Measurements from ENCODE around the gene RALB.
"Not testable (repeated sequence)": the region's sequence is repeated elsewhere in the genome, so short reads cannot be mapped to it uniquely, and the experiment has no call there.

The RALB gene

DNA sequence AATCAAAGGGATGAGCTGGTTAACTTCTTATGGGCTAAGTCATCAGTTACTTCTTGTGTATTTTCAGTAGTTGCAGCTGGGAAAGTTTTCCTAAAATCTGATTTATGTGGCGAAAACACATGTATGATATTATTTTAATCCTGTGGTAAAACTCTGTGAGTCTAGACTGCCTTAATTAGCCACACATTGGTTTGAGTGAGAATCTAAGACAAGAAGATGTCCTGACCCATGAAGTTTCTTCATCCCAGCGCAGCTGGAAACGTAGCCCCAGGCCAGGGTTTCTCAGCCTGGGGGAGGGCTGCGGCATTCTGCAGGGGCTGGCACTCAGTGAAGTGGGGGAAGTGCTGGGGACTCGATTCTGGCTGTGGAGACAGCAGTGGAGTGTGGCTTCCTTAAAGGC lies 48.6 kb downstream of the RALB start:
- DNase-seq (ENCODE audit: low read depth in 1 of 2, low spot score in 1 of 2), result no peak
- in situ Hi-C loops (cut with HindIII; ENCODE audit: low pct_unique_long_range_greater_than_20kb, low sequenced_read_pairs), result no loop called here
- no peak for TF ChIP-seq JUND (IDR thresholded peaks at IDR 0.05; ENCODE audit: low read depth)

DNA sequence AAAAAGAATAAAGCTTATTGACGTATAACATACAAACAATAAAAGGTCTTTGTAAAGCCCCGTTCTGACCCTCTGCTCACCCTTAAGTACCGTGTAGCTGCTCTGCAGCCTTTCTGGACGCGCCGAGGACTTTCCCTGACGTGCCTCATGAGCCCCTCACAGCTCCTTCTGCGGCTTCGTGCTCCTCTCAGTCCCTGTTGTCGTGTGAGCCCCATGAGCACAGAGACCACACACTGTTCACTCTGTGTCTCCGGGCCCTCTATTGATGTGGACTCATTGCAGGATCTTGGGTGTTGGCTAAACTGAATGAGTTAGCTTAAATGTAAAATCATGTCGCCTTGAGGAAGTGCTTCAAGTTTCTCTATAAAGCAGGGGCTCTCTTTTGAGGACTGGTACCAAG lies 49.6 kb downstream of the RALB start:
- no peak for TF ChIP-seq JUND (IDR thresholded peaks at IDR 0.05; ENCODE audit: low read depth)
- in situ Hi-C loops (cut with HindIII; ENCODE audit: low pct_unique_long_range_greater_than_20kb, low sequenced_read_pairs), result no loop called here
- no peak for DNase-seq (ENCODE audit: low read depth in 1 of 2, low spot score in 1 of 2)

GRCh38 chr2:120303177-120303576 lies 50.5 kb downstream of the RALB start:
- DNase-seq (ENCODE audit: low read depth in 1 of 2, low spot score in 1 of 2), result no peak
- no peak for TF ChIP-seq JUND (IDR thresholded peaks at IDR 0.05; ENCODE audit: low read depth)
- in situ Hi-C loops (cut with HindIII; ENCODE audit: low pct_unique_long_range_greater_than_20kb, low sequenced_read_pairs), result no loop called here

- no peak for TF ChIP-seq JUND (IDR thresholded peaks at IDR 0.05; ENCODE audit: low read depth)
- DNase-seq (ENCODE audit: low read depth in 1 of 2, low spot score in 1 of 2), result peak in 1 of 2 experiments; percentile 45
- in situ Hi-C loops (cut with HindIII; ENCODE audit: low pct_unique_long_range_greater_than_20kb, low sequenced_read_pairs), result no loop called here
Measured at GRCh38 chr2:120305296-120305695, 52.6 kb downstream of the RALB start.

DNA sequence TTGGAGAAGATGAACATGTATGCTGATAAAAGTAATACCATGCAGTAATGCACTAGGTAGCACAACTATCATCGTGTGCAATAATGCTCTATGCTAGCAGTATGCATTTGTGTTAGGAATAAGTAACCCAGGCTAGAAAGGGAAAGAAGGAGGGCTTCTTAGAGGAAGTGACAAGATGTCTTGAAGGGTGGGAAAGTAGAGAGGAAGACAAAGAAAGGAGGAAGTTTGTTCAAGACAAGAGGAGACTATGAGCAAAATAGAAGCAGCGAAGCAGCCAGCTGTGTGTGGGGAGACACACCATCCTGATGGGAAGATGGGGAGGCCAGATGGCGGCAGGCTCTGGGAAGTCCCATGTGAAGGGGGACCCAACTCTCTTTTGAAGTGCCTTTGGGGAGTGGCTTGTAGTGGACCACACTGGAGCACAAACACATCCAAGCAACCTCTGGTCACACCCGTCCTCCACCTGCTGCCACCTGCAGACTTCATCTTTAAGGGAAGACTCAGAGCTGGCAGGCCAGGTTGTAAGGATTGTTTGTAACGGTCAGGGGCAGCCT lies 53.4 kb downstream of the RALB start:
- no peak for TF ChIP-seq JUND (IDR thresholded peaks at IDR 0.05; ENCODE audit: low read depth)
- in situ Hi-C loops (cut with HindIII; ENCODE audit: low pct_unique_long_range_greater_than_20kb, low sequenced_read_pairs), result no loop called here
- DNase-seq (ENCODE audit: low read depth in 1 of 2, low spot score in 1 of 2), result no peak

GRCh38 chr2:120307482-120307881 lies 54.8 kb downstream of the RALB start:
- TF ChIP-seq JUND (IDR thresholded peaks at IDR 0.05; ENCODE audit: low read depth), result no peak
- in situ Hi-C loops (cut with HindIII; ENCODE audit: low pct_unique_long_range_greater_than_20kb, low sequenced_read_pairs), result no loop called here
- DNase-seq (ENCODE audit: low read depth in 1 of 2, low spot score in 1 of 2), result no peak

- in situ Hi-C loops (cut with HindIII; ENCODE audit: low pct_unique_long_range_greater_than_20kb, low sequenced_read_pairs), result no loop called here
- no peak for TF ChIP-seq JUND (IDR thresholded peaks at IDR 0.05; ENCODE audit: low read depth)
- DNase-seq (ENCODE audit: low read depth in 1 of 2, low spot score in 1 of 2), result no peak
Measured at GRCh38 chr2:120308038-120308910, 55.6 kb downstream of the RALB start.

GRCh38 chr2:120310136-120310535 lies 57.5 kb downstream of the RALB start:
- no peak for TF ChIP-seq JUND (IDR thresholded peaks at IDR 0.05; ENCODE audit: low read depth)
- DNase-seq (ENCODE audit: low read depth in 1 of 2, low spot score in 1 of 2), result no peak
- in situ Hi-C loops (cut with HindIII; ENCODE audit: low pct_unique_long_range_greater_than_20kb, low sequenced_read_pairs), result no loop called here

- DNase-seq (ENCODE audit: low read depth in 1 of 2, low spot score in 1 of 2); in situ Hi-C loops (cut with HindIII; ENCODE audit: low pct_unique_long_range_greater_than_20kb, low sequenced_read_pairs): not testable (repeated sequence)
Measured at GRCh38 chr2:120310841-120311240, 58.2 kb downstream of the RALB start.

DNA sequence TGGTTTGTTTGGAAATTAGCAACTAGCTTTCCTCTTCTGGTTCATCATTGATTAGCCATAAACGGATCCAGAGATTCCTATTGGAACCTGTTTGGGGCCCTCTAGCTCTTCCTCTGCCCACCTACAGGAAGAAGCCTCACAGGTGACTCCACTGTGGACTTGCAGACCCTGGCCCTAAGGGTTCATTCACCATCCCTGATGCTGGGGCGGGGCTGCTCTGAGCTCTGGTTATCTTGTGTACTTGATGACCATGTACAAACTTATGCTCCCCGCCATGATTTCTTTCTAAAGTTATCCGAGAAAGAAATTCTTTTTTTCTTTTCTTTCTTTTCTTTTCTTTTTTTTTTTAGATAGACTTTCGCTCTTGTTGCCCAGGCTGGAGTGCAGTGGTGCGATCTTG lies 59.4 kb downstream of the RALB start:
- TF ChIP-seq JUND (IDR thresholded peaks at IDR 0.05; ENCODE audit: low read depth), result no peak
- in situ Hi-C loops (cut with HindIII; ENCODE audit: low pct_unique_long_range_greater_than_20kb, low sequenced_read_pairs), result no loop called here
- no peak for DNase-seq (ENCODE audit: low read depth in 1 of 2, low spot score in 1 of 2)

- peak; percentile 60 to 86 for DNase-seq (ENCODE audit: low read depth in 1 of 2, low spot score in 1 of 2)
- no peak for TF ChIP-seq JUND (IDR thresholded peaks at IDR 0.05; ENCODE audit: low read depth)
- in situ Hi-C loops (cut with HindIII; ENCODE audit: low pct_unique_long_range_greater_than_20kb, low sequenced_read_pairs), result no loop called here
Measured at GRCh38 chr2:120312860-120313694, 60.4 kb downstream of the RALB start.

DNA sequence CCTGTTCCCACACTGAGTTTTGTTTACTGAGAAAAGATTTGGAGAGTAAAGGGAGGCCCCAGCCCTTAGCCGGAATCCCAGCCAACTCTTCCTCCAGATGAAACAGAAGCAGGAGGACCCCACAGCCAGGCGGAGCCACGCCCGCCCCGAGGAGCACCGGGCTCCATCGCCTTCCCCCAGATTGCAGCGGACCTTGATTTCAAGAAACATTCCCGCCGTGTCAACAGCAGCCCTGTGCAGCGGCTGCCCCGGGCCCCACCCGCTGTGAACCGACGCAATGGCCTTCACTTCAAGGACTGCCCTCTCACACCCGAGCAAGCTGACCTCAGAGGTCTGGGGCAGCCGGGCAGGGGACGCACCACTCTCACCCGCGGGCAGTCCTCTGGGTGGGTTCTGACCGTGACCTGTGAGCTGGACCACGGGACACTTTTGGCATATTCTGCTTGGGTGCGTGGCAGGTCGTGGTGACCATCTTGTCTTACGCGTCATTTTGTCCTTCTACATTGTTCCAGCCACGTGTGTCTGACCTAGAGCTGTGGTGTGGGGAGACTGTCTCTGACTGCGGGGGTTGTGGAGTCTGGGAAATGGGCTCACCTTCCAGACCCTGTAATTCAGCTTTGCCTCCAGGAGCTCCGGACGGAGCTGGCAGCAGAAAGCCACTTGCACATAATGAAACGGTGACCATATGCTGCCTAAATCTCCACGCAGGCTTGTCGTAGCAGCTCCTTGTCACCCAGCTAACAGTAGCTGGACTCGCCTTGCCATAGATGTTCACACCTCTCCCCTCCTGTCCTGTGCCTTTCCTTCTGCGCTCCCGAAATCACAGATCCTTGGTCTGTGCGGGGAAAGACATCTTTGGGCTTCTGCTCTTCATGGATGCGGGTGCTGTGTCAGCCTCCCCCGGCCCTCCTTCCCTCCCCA lies 61.3 kb downstream of the RALB start:
- TF ChIP-seq JUND (IDR thresholded peaks at IDR 0.05; ENCODE audit: low read depth), result no peak
- in situ Hi-C loops (cut with HindIII; ENCODE audit: low pct_unique_long_range_greater_than_20kb, low sequenced_read_pairs), result no loop called here
- no peak for DNase-seq (ENCODE audit: low read depth in 1 of 2, low spot score in 1 of 2)

Data from T47D (cell line).